Transverse colon (tissue), 3 donors: Measurements from ENCODE around the gene MROH7.

ENCODE experiments used
- POLR2A ChIP-seq: fragments of 450-650 bp; IDR thresholded peaks from one replicate; pipeline ENCODE4 v1.6.1; 2016; ENCODE audit warnings: antibody characterized with exemption, mild to moderate bottlenecking, moderate library complexity
- TF ChIP-seq, protein P1 (sequence below), 5 experiments: fragments of 200-600 bp in 3 of 5; fragments of 450-650 bp in 2 of 5; sonication (generic) in 3 of 5; IDR thresholded peaks; 1 replicate in 2 of 5; 2 replicates in 3 of 5; pipeline ENCODE4 v1.5.1; 2016 to 2017; ENCODE audit warnings: antibody characterized with exemption in 5 of 5, inconsistent platforms in 3 of 5, mild to moderate bottlenecking in 2 of 5, moderate library complexity in 1 of 5

DNA sequence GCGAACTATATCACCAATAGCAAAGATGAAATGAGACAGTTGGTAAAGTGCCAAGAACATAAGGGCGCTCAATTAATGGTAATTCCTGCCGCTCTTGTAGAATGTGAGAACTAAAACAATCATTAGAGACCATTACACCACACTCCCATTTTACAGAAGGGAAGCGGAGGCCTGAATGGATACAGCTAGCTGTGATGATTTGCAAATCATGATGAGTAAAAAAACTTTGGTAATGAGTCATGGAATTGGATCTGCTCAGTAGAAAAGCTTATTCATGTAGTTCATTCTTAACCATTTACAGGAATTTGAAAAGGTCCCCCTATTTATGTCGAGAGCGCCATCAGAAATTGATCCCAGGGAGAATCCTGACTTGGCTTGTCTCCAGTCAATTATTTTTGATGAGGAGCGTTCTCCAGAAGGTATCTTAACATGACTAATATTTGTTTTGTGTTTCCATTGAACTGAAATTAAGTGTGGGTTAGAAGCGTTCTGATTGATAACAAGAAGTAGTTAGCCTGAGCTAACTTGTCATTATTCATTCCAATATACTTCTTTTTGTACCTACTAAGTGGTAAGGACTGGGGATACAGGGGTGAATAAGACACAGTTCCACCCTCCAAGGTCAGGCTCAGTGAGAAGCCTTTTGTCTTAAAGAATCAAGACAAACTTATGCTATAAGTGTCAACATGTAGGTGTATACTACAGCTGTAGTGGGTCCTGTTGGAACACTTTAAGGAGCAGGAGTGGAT, 74.9 kb downstream of the MROH7 start:
- TF ChIP-seq, protein P1, sequence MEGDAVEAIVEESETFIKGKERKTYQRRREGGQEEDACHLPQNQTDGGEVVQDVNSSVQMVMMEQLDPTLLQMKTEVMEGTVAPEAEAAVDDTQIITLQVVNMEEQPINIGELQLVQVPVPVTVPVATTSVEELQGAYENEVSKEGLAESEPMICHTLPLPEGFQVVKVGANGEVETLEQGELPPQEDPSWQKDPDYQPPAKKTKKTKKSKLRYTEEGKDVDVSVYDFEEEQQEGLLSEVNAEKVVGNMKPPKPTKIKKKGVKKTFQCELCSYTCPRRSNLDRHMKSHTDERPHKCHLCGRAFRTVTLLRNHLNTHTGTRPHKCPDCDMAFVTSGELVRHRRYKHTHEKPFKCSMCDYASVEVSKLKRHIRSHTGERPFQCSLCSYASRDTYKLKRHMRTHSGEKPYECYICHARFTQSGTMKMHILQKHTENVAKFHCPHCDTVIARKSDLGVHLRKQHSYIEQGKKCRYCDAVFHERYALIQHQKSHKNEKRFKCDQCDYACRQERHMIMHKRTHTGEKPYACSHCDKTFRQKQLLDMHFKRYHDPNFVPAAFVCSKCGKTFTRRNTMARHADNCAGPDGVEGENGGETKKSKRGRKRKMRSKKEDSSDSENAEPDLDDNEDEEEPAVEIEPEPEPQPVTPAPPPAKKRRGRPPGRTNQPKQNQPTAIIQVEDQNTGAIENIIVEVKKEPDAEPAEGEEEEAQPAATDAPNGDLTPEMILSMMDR (IDR thresholded peaks at IDR 0.05), result no peak
- no peak for TF ChIP-seq POLR2A
